ENCODE measurements around the gene KLK11.

Gene KLK11

GRCh38 chr19:51026554-51026831 is at the start of gene KLK11:
KLK11 (minus strand) TSS chr19:51026616; CDS start chr19:51025631, 985 bp downstream.
- no peak for DNase-seq

- no peak for DNase-seq
Measured at GRCh38 chr19:51075998-51076397, 49.6 kb upstream of the KLK11 start.

GRCh38 chr19:51071095-51071405 is 44.6 kb upstream of the KLK11 start:
- DNase-seq = no peak

GRCh38 chr19:51070334-51071094 is 44.1 kb upstream of the KLK11 start:
- no peak for DNase-seq

- DNase-seq = no peak
Measured at GRCh38 chr19:51066393-51067186, 40.2 kb upstream of the KLK11 start.

GRCh38 chr19:51065221-51065960 is 39.0 kb upstream of the KLK11 start:
- no peak for DNase-seq

- DNase-seq = no peak
Measured at GRCh38 chr19:51064534-51065220, 38.3 kb upstream of the KLK11 start, which contains the start of gene KLK13. KLK13 (minus strand) TSS chr19:51065092; CDS start chr19:51065067, 25 bp downstream.

GRCh38 chr19:51063664-51064063 is 37.2 kb upstream of the KLK11 start:
- DNase-seq = no peak

GRCh38 chr19:51060973-51061372 is 34.6 kb upstream of the KLK11 start:
- DNase-seq = no peak

GRCh38 chr19:51060336-51060735 is 33.9 kb upstream of the KLK11 start:
- DNase-seq = no peak

- DNase-seq = no peak
Measured at GRCh38 chr19:51059715-51060114, 33.3 kb upstream of the KLK11 start.

- no peak for DNase-seq
Measured at GRCh38 chr19:51055866-51056265, 29.4 kb upstream of the KLK11 start.

- no peak for DNase-seq
Measured at GRCh38 chr19:51047031-51047335, 20.6 kb upstream of the KLK11 start.

GRCh38 chr19:51044327-51044726 is 17.9 kb upstream of the KLK11 start:
- DNase-seq = no peak

GRCh38 chr19:51043497-51043896 is 17.1 kb upstream of the KLK11 start:
- DNase-seq = no peak

GRCh38 chr19:51040151-51040550 is 13.7 kb upstream of the KLK11 start:
- no peak for DNase-seq

- DNase-seq = no peak
Measured at GRCh38 chr19:51036519-51036918, 10.1 kb upstream of the KLK11 start.

- no peak for DNase-seq
Measured at GRCh38 chr19:51034704-51035103, 8.3 kb upstream of the KLK11 start, which contains the start of gene KLK12. KLK12 (minus strand) TSS chr19:51035002; CDS start chr19:51034621, 381 bp downstream.

- DNase-seq = no peak
Measured at GRCh38 chr19:51031880-51032225, 5.4 kb upstream of the KLK11 start.

GRCh38 chr19:51031220-51031879 is 4.9 kb upstream of the KLK11 start:
- DNase-seq = no peak

GRCh38 chr19:51030631-51031030 is 4.2 kb upstream of the KLK11 start:
- no peak for DNase-seq

- no peak for DNase-seq
Measured at GRCh38 chr19:51029718-51030117, 3.3 kb upstream of the KLK11 start.

GRCh38 chr19:51027873-51028272 is 1.5 kb upstream of the KLK11 start:
- no peak for DNase-seq

Data from fibroblast of skin of right biceps (primary cell).